GM18499 (cell line): ENCODE results near the gene RUNX3.

Experiments used
- ATAC-seq: cut with Tn5 transposase; IDR thresholded peaks from one replicate; pipeline ENCODE4 v1.9.1; 2021; ENCODE audit warnings: moderate number of reproducible peaks; ENCODE audit not compliant: insufficient read depth, unreplicated experiment

The RUNX3 gene

GRCh38 chr1:24904731-24905354, 25.2 kb downstream of the RUNX3 start:
- no peak for ATAC-seq

GRCh38 chr1:24903955-24904730, 25.9 kb downstream of the RUNX3 start:
- ATAC-seq = no peak

DNA sequence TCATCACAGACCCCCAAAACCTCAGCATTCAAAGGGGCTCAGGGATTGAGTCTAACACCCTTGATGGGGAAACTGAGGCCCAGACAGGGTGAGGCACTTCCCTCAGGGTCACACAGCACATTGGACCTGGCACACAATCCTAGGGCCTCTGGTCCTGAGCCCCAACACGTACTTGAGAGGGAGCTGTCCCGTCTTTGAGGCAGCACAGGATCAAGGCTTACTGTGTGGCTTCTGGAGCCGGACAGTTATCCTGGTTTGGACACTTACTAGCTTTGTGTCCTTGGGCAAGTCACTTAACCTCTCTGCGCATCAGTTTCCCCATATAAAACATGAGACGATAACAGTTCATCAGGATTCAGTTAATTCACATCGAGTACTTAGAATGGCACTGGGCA, 26.5 kb downstream of the RUNX3 start:
- ATAC-seq = no peak

DNA sequence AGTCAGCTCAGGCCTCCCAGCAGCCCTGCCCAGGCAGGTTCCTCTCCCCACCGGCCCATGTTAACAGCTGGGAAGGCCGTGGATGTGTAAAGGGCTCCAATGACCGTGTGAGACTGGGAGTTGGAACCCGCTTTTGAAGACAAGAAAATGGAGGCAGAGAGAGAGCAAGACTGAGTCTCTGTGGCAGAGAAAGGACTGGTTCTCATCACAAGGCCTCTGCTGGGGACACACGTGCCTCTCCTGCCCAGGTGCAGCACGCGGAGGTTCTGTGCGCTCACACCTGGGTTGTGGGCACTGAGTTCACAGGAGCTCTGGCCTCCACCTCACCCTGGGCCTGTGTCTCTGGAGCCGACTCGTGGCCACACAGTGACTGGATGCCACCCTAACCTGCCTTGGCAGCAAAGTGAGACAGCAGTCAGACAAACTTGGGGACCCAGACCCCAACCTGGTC, 27.0 kb downstream of the RUNX3 start:
- no peak for ATAC-seq

DNA sequence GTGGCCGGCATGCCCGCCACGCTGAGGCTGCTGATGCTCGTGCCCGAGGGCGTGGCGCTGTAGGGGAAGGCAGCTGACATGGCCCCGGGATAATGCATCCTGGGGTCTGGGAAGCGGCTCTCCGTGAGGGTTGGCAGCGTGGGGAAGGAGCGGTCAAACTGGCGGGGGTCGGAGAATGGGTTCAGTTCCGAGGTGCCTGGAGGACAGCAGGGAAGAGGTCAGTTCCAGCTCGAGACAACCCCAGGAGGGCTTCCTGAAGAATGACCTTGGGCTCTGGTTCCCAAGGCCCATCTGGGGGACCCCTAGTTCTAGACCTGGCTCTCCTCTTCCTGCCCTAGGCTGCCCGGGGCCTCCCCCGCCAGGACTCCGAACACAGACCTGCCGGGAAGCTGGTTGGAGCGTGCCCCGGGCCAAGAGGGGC, 27.6 kb downstream of the RUNX3 start:
- no peak for ATAC-seq

DNA sequence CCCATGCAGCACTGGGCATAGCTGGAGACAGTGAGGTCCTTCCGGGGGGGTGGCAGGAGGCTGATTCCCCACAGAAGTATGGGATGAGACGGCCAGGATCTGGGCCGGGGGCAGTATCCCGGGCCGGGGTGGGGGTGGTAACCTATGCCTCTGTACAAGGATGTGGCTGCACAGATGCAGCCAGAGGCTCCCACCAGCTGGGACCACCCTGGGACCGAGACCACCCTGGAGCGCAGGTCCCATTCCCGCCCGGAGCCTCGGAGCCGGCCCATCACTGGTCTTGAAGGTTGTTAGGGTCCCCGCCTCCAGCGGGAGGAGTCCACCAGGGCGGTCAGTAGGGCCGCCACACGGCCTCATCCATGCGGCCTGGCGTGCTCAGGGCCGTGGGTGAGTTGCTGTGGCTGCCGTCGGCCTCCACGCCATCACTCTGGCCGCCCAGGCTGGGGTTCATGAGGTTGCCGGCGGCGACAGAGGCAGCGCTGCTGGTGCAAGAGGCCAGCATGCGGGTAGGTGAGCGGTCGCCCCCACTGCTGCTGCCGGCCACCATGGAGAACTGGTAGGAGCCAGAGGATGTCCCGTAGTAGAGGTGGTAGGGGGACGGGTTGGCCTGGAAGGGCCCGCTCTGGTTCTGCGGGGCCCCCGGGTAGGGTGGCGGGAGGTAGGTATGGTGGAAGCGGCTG, 28.1 kb downstream of the RUNX3 start:
- ATAC-seq = no peak

DNA sequence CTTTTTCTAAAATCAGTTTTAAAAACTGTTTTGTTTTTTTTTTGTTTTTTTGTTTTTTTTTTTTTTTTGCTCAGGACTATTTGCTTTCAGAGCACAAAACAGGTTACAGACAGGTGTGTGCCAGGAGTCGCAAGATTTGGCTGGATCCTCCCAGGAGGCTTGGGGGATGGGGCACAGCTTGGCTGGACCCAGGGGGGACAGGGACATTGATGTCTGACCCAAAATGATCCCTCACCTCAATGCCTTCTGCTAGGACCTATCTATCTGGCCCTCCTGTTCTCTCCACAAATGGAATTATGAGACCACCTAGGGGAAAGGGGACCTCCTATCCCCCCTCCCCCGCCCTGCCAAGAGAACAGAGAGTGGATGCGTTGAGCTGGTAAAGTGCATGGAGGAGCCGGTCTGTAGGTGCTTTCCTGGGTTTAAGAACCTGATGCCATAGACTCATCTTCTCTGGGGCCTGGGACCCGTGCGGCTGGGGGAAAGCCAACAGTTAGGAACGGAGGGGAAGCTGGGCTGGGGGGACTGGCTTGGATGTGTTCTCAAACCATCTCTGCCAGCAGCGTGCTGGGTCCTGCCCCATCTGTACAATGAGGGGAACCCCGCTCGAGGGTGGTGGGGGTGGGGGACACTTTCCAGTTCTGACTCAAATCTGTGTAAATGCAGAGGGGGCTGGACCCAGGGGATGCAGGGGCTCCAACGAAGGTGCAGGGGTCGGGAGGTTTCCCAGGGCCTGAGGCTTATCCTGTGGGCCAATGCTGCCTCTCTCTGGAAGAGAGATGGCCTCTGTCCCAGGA, 28.9 kb downstream of the RUNX3 start:
- ATAC-seq = no peak

- ATAC-seq = no peak
Measured at GRCh38 chr1:24900486-24900849, 29.6 kb downstream of the RUNX3 start.

DNA sequence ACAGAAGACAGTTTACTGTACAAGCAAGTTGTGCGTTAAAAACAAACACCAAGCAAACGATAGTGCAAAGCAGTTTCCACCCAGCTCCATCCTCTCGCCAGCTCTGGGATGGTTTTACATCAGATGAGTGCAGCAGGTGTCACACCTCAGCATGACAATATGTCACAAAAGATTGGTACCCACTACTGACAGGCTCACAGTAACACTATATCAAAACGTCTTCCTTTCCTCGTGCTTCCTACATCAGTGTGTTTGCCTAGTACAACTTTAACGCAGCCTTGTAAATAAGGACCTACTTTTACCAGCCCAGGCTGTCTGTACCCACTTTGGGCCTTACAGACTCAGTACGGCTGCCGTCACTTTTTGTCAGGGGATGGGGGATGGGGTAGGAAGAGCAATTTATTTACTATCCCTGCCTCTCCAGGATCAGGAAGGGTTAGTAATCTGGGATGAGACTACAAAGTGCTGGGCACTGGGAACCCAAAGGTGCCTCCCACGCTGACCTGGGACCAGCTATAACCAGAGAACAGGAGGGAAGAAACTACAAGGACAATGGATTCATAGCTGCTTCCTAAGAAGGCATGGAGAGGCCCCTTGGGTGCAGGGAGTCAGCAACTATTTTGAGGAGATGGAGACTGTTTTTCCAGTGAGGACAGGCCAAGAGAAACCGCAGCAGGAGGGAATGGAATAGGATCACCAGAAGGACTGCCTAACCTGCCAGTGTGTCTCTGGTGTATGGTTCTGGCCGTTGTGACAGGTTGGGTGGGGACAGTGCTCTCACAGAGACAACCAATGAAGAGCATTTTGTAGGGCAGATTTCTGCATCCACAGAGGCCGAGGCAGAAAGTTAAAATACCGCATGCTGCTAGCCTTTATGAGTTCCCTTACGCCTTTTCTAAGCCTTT, 30.2 kb downstream of the RUNX3 start:
- no peak for ATAC-seq

DNA sequence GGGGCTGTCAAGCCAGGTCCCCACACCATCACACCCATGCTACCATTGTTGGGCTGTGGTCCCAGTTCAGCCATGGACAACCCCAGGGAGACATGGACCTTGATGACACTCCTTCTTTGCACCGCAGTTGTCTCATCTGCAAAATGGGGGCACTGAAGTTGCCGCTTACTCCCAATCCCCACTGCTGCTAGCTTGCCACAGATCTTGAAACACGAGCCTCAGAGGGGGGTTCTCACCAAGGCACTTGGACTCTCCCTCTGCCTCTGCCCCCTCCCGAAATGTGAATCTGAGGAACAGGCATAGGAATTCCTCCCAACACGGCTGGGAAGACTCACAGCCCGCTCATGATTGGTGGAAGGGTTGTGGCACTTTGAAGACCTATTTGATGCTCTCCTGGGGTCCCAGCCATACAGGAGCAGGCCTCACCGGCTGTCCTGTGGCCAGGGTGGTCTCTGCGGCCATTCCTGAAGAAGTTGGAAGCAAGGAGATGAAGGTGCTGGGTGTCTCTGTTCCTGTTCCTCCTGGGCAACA, 31.1 kb downstream of the RUNX3 start:
- ATAC-seq = no peak

GRCh38 chr1:24898152-24898908, 31.7 kb downstream of the RUNX3 start:
- ATAC-seq = no peak

- ATAC-seq = no peak
Measured at GRCh38 chr1:24897263-24898151, 32.6 kb downstream of the RUNX3 start.

- ATAC-seq = no peak
Measured at GRCh38 chr1:24896596-24897262, 33.3 kb downstream of the RUNX3 start.

GRCh38 chr1:24896176-24896575, 33.9 kb downstream of the RUNX3 start:
- ATAC-seq = no peak

- no peak for ATAC-seq
Measured at GRCh38 chr1:24895511-24895910, 34.6 kb downstream of the RUNX3 start.

- ATAC-seq = no peak
Measured at GRCh38 chr1:24894002-24894401, 36.1 kb downstream of the RUNX3 start.

- no peak for ATAC-seq
Measured at GRCh38 chr1:24893431-24893830, 36.6 kb downstream of the RUNX3 start.
